Hepatic stellate cell (primary cell): ENCODE measurements around the gene MADD.
"Not testable (repeated sequence)": the region's sequence is repeated elsewhere in the genome, so short reads cannot be mapped to it uniquely, and the experiment has no call there.

Experiments used
- DNase-seq: peaks from one replicate; pipeline ENCODE4 v3.0.0; 2011; ENCODE audit warnings: low spot score

Gene MADD

GRCh38 chr11:47324520-47324919 is 54.6 kb downstream of the MADD start:
- no peak for DNase-seq

GRCh38 chr11:47325271-47326041 is 55.5 kb downstream of the MADD start:
- DNase-seq: no peak

GRCh38 chr11:47326198-47326597 is 56.3 kb downstream of the MADD start:
- no peak for DNase-seq

GRCh38 chr11:47327025-47327424 is 57.1 kb downstream of the MADD start:
- DNase-seq: no peak

- no peak for DNase-seq
These were observed 58.0 kb downstream of the MADD start for GRCh38 chr11:47327949-47328348.

DNA sequence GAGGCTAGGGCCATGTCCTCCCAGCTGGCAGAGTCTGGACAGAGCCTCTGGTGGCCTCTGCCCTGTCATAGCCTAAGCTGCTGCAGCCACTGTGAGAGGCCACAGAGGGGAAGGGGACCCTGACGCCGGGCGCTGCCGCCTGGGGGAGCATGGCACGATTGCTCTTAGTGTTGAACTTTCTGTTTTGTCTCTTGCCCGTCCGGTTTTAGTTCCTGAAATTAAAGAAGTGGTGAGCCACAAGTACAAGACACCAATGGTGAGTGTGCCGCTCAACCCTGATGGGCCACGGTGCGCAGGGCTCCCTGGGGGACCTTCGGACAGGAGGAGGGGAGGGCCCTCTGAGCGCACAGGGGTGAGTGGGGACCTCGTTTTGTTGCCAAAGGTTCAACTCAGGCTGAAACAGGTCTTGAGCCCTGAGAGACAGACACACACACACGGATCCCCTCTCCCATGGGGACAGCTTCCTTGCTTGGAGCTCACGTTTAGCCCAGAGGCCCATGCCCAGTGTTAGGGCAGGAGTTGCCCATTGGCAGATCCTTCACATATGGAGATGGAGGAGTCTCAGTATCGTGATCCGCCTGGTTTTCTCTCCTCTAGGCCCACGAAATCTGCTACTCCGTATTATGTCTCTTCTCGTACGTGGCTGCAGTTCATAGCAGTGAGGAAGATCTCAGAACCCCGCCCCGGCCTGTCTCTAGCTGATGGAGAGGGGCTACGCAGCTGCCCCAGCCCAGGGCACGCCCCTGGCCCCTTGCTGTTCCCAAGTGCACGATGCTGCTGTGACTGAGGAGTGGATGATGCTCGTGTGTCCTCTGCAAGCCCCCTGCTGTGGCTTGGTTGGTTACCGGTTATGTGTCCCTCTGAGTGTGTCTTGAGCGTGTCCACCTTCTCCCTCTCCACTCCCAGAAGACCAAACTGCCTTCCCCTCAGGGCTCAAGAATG is 58.8 kb downstream of the MADD start:
- no peak for DNase-seq

DNA sequence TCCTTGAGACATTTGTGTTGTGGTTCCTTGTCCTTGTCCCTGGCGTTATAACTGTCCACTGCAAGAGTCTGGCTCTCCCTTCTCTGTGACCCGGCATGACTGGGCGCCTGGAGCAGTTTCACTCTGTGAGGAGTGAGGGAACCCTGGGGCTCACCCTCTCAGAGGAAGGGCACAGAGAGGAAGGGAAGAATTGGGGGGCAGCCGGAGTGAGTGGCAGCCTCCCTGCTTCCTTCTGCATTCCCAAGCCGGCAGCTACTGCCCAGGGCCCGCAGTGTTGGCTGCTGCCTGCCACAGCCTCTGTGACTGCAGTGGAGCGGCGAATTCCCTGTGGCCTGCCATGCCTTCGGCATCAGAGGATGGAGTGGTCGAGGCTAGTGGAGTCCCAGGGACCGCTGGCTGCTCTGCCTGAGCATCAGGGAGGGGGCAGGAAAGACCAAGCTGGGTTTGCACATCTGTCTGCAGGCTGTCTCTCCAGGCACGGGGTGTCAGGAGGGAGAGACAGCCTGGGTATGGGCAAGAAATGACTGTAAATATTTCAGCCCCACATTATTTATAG is 59.6 kb downstream of the MADD start:
- DNase-seq: no peak

DNA sequence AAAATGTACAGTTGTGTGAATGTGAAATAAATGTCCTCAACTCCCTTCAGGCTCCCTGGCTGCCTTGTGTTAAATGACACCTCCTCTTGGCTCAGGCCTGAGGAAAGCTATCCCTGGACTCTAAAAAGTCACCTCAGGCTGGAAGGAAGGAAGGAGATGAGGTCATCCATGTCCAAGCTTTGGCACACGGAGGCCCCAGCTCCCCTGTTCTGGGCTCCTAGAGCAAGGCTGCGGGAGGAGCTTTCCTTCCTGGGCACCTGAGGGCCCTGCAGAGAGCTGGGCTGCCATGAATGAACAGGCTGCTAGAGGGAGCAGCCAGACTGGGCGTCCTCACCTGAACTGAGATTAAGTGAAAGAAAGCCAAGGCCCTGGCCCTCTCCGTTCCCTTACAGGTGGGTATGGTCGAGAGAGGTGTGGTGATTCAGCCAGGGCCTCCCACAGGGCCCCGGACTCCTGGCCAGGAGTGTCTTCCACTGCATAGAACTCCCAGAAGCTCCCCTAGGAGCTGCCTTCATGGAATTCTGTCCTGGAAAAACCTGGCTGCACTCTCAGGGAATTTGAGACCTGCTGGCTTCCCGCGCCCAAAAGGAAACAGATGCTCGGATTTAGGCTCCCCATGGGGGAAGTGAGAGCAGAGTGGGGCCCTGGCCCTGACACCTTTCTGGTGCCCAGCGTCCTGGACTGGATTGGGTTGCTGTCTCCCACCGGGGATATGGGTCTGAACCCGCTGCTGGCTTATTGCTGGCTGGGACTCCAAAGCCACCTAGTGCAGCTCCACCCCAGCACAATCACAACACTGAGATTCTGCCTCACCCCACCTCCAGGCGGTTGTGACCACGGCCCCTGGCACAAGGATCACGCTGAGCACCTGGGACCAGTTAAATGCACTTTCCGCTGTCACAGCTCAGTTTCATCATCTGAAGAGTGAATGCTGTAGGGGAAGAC is 60.3 kb downstream of the MADD start:
- no peak for DNase-seq

DNA sequence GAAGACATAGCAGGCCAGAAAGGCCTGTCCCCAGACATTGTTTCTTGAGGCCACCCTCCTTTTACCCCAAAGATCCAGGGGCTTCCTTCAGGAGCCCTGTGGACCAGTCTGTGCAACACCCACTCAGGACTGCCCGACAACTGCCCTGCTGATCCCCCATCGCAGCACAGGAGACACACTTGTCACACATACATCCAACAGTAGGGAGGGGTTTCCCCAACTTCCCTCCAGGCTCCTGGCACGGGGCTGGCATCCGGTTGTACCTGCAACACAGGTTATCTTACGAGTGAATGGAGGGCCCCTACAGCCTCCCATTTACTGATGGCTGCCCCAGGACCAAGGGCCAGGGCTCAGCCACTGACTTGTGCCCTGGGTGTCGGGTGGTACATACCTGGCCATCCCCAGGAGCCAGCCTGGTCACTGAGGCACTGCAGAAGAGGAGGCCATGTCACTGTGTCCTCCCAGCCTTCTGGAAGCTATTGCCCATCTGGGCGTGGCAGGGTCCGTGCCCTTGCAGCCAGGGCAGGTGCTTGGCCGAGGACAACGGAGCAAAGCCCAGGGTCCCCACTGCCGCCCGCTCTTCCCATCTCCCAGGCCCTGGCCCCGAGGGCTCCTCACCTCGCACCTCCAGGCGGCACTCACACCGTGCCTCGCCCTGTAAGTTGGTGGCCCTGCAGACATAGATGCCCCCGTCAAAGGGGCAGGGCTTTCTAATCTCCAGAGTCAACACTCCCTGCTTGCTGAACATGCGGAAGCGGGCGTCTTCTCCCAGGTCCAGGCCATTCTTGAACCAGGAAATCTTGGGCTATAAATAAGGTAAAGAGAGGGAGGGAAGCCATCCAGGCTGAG is 61.7 kb downstream of the MADD start:
- no peak for DNase-seq

DNA sequence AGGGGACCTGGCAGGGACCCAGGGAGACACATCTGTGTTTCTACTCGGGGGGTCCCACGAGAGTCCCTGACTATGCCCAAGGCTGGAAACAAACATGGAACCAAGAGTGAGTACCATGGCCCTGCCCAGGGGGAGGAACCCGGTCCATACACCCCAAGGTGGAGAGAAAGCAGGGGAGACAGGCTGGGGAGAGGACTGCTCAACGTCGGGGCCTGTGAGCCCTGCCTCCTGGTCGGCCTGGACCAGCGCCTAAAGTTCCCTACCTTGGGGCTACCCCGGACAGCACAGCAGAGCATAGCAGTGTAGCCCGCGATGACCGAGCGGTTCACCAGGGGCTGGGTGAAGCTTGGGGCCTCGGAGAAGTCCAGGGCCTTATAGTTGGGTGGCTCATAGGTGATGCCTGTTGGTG is 62.4 kb downstream of the MADD start:
- no peak for DNase-seq

DNA sequence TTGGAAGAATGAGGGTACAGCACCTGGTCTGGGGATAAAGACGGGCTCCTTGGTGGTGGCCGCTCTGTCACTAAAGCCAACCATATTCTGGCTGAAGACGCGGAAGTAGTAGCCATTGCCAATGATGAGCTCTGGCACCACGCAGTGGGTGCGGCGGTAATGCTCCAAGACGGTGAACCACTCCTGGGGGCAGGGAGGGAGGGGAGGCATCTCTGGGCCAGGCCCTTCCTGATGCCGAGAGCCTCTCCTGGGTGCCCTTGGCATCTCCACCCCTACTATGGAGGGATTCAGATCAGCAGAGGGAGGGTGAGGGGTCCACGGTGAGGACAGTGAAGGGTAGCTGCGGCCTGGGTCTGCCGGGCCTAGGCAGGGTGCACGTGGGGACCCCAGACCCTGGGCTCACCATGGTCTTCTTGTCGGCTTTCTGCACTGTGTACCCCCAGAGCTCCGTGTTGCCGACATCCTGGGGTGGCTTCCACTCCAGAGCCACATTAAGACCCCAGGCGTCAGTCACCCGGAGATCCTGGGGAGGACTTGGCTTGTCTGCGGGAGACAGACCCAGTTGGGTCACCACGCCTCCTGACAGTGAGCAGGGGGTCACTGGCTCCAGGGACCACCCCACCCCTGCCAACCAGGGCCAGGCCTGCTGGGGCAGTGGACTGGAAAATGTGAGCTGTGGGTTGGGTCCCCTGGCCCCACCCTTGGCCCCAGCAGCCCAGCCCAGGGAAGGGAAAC is 63.0 kb downstream of the MADD start:
- DNase-seq: no peak

GRCh38 chr11:47333526-47333845 is 63.6 kb downstream of the MADD start:
- no peak for DNase-seq

DNA sequence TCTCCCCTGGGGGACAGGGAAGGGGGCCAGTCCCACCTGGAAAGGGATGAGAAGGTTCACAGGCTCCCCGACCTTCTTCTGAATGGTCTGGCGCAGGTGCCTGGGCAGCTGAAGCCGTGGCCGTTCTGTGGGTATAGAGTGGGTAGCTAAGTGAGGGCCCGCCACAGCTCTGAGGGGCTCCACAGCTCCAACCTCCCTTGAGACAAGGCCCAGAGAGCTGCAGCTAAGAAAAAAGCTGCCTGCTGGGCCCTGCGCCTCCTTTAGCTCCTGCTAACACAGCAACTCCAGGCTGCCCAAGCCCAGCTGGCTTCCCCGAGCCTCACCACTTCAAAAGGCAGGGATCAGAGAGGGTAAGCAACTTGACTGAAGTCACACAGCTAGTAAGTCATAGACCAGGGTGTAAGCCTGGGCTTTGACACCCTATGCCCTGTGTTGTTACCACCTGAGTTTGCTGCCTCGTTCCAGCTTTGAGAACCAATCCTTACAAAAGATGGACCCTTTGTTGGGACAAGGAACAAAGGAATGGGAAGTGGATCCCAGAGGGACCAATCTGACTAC is 64.0 kb downstream of the MADD start:
- DNase-seq: no peak

DNA sequence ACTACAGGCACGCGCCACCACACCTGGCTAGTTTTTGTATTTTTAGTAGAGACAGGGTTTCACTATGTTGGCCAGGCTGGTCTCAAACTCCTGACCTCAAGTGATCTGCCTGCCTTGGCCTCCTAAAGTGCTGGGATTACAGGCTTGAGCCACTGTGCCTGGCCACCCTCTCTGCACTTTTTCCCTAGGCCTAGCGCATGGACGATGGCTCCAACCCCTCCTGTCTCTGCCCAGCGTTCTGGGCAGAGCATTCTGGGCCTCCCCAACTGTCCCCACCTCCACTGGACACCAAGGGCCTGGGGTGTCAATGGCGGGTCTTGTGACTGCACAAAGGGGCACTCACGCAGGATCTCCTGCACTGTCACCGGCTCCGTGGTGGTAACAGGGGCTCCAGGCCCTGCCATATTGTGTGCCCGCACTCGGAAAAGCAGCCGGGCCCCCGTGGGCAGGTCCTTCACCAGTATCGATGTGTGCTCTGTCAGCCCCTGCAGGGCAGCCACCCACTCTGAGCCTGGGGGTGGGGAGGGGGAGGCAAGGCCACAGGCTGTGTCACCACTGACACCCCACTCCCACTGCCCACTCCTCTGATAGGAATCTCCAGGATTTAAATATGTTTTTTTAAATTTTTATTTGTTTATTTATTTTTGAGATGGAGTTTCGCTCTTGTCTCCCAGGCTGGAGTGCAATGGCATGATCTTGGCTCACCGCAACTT is 64.9 kb downstream of the MADD start:
- not testable (repeated sequence) for DNase-seq

DNA sequence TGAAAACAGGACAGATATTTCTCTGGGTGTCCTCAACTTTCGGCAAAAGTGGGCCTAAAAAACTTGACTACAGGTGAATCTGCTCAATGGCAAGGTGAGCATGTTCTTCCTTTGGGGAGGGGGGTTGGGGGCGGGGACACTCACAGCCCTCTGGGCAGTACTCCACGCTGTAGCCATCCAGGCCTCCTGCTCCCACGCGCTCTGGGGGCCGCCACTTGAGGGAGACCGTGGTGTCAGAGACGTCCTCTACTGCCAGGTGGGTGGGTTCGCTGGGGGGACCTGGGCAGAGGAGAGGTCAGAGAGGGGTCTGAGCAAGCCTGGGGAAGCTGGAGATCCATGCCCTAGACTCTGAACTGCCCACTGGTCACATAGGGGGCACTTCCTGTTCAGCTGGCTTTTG is 65.8 kb downstream of the MADD start:
- no peak for DNase-seq

DNA sequence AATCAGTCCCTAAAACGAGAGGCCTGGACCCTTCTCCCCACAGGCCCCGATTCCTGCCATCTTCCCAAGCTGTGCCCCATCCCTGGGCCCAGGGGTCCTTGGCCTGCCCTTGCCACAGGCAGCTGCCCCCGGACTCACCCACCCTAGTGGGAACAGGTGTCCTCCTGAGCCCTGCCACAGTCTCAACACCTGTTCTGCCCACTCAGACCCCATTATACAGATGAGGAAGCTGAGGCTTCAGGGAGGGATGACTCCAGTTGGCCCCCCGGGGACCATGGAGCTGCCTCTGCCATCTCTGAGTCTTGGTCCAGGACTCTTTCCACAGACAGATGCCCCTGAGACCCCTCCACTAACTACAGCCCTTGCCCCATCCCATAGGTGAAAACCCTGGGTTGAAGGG is 66.7 kb downstream of the MADD start:
- DNase-seq: no peak

GRCh38 chr11:47337229-47337924 is 67.4 kb downstream of the MADD start:
- no peak for DNase-seq

GRCh38 chr11:47338396-47339241 is 68.7 kb downstream of the MADD start:
- no peak for DNase-seq
